H1 (cell line): ENCODE data around the gene THBS3. TPM values are rescaled to one million over a fixed set of nuclear protein-coding genes. Genes with fewer than 3 reads are reported as not detected.
"Not testable (repeated sequence)": the region's sequence is repeated elsewhere in the genome, so short reads cannot be mapped to it uniquely, and the experiment has no call there.

Source experiments
- CTCF ChIA-PET: fragments of 300-600 bp; sonication (Branson Sonifier 250); formaldehyde crosslinking; loops from one replicate; lab custom pipeline; 2021; ENCODE audit not compliant: partially characterized antibody; lab: Charles Lee
- POLR2A ChIA-PET: fragments of 300-600 bp; sonication (Branson Sonifier 250); formaldehyde crosslinking; loops from one replicate; lab custom pipeline; 2021; ENCODE audit warnings: inconsistent platforms; ENCODE audit not compliant: partially characterized antibody; lab: Charles Lee
- DNase-seq, 2 experiments: peaks; one replicate each; pipeline versions ENCODE4 v3.0.0 to v3.0.0-alpha.2; 2010 to 2022; ENCODE audit warnings: low spot score in 2 of 2, low read depth in 1 of 2, mixed read lengths in 1 of 2
- FAIRE-seq: peaks from 2 replicates; lab custom pipeline; 2011; peaks lifted over from hg19 to GRCh38; lab: Jason Lieb, UNC
- H2AFZ ChIP-seq: 2 replicates; pipeline ENCODE4 v1.8.1; 2012; ENCODE audit warnings: low read length, inconsistent platforms
- H2AK5ac ChIP-seq: 2 replicates; pipeline ENCODE4 v1.6.1; 2013; ENCODE audit warnings: low read depth, low read length
- H2BK120ac ChIP-seq: replicated peaks from 2 replicates; pipeline ENCODE3; 2013; ENCODE audit warnings: low read depth, low read length, inconsistent platforms
- H2BK12ac ChIP-seq: 2 replicates; pipeline ENCODE4 v1.6.1; 2013; ENCODE audit warnings: low read depth, low read length
- H2BK15ac ChIP-seq: 2 replicates; pipeline ENCODE4 v1.6.1; 2013; ENCODE audit warnings: low read length
- H2BK20ac ChIP-seq: 2 replicates; pipeline ENCODE4 v1.6.1; 2013; ENCODE audit warnings: low read length
- H2BK5ac ChIP-seq: 2 replicates; pipeline ENCODE4 v1.6.1; 2013; ENCODE audit warnings: low read depth, low read length
- H3K14ac ChIP-seq: 2 replicates; pipeline ENCODE4 v1.6.1; 2013; ENCODE audit warnings: inconsistent platforms; ENCODE audit not compliant: insufficient read length
- H3K18ac ChIP-seq: 2 replicates; pipeline ENCODE4 v1.6.1; 2013; ENCODE audit warnings: low read length; ENCODE audit errors: extremely low read depth
- H3K23ac ChIP-seq: 2 replicates; pipeline ENCODE4 v1.6.1; 2013; ENCODE audit warnings: inconsistent platforms; ENCODE audit not compliant: insufficient read length
- H3K23me2 ChIP-seq: 2 replicates; pipeline ENCODE4 v1.6.1; 2013; ENCODE audit warnings: low read depth, low read length
- H3K27ac ChIP-seq: 2 replicates; pipeline ENCODE4 v1.6.1; 2011; ENCODE audit warnings: low read depth, low read length, inconsistent platforms
- H3K27me3 ChIP-seq, 4 experiments: replicated peaks in 1 of 4; 1 replicate in 1 of 4; 2 replicates in 3 of 4; pipeline versions ENCODE4 v1.6.1 to v1.8.1; 2011 to 2013; ENCODE audit warnings: low read length in 3 of 4, mild to moderate bottlenecking in 3 of 4, inconsistent platforms in 2 of 4, mixed read lengths in 2 of 4, moderate library complexity in 1 of 4; ENCODE audit not compliant: control insufficient read depth in 3 of 4, insufficient read depth in 3 of 4; ENCODE audit errors: extremely low read depth in 1 of 4
- H3K36me3 ChIP-seq, 4 experiments: 2 replicates each; pipeline versions ENCODE4 v1.6.1 to v1.8.1; 2011 to 2013; ENCODE audit warnings: mild to moderate bottlenecking in 4 of 4, low read length in 3 of 4, moderate library complexity in 2 of 4, control low read depth in 1 of 4, inconsistent platforms in 1 of 4; ENCODE audit not compliant: insufficient read depth in 4 of 4, control insufficient read depth in 2 of 4
- H3K4ac ChIP-seq: replicated peaks from 2 replicates; pipeline ENCODE3; 2013; ENCODE audit warnings: low read length, low read depth, mixed read lengths, inconsistent platforms; ENCODE audit not compliant: insufficient read length
- H3K4me1 ChIP-seq, 4 experiments: replicated peaks in 1 of 4; 1 replicate in 1 of 4; 2 replicates in 3 of 4; pipeline versions ENCODE4 v1.6.1 to v1.8.1; 2011 to 2013; ENCODE audit warnings: low read length in 3 of 4, inconsistent platforms in 2 of 4, mixed read lengths in 1 of 4; ENCODE audit not compliant: insufficient read depth in 4 of 4, control insufficient read depth in 3 of 4
- H3K4me2 ChIP-seq, 2 experiments: 2 replicates each; pipeline versions ENCODE4 v1.6.1 to v1.8.1; 2011 to 2013; ENCODE audit warnings: low read depth in 2 of 2, low read length in 2 of 2, control low read depth in 1 of 2, inconsistent platforms in 1 of 2, mild to moderate bottlenecking in 1 of 2; ENCODE audit not compliant: insufficient read depth in 1 of 2
- H3K4me3 ChIP-seq, 4 experiments: fragments of 200-600, 300-600 bp in 1 of 4; sonication (generic), shearing (Covaris generic), sonication (Bioruptor Twin) in 1 of 4; 2 replicates each; pipeline versions ENCODE4 v1.5.1 to v1.8.1; 2011 to 2016; ENCODE audit warnings: low read length in 4 of 4, low read depth in 3 of 4, control low read depth in 2 of 4, inconsistent platforms in 2 of 4, mild to moderate bottlenecking in 2 of 4, mixed read lengths in 1 of 4, moderate library complexity in 1 of 4; ENCODE audit not compliant: insufficient read depth in 2 of 4; ENCODE audit errors: extremely low read depth in 1 of 4
- H3K56ac ChIP-seq: replicated peaks from 2 replicates; pipeline ENCODE3; 2013; ENCODE audit warnings: low read depth, mild to moderate bottlenecking, mixed read lengths, low read length, inconsistent platforms; ENCODE audit not compliant: insufficient read length
- H3K79me1 ChIP-seq: 2 replicates; pipeline ENCODE4 v1.6.1; 2013; ENCODE audit warnings: low read depth, low read length, control low read depth
- H3K79me2 ChIP-seq, 2 experiments: 2 replicates each; pipeline versions ENCODE4 v1.6.1 to v1.8.1; 2012 to 2013; ENCODE audit warnings: low read length in 2 of 2, mild to moderate bottlenecking in 2 of 2, inconsistent platforms in 1 of 2; ENCODE audit not compliant: insufficient read depth in 2 of 2, control insufficient read depth in 1 of 2
- H3K9ac ChIP-seq, 4 experiments: replicated peaks in 1 of 4; 1 replicate in 1 of 4; 2 replicates in 3 of 4; pipeline versions ENCODE4 v1.6.1 to v1.8.1; 2011 to 2013; ENCODE audit warnings: low read depth in 3 of 4, low read length in 3 of 4, control low read depth in 2 of 4, mild to moderate bottlenecking in 2 of 4, moderate library complexity in 2 of 4, inconsistent platforms in 1 of 4; ENCODE audit errors: extremely low read depth in 1 of 4
- H3K9me3 ChIP-seq, 2 experiments: 2 replicates each; pipeline versions ENCODE4 v1.6.1 to v1.8.1; 2012 to 2013; ENCODE audit warnings: mild to moderate bottlenecking in 2 of 2, moderate library complexity in 2 of 2, control low read depth in 1 of 2, inconsistent platforms in 1 of 2, low read depth in 1 of 2, low read length in 1 of 2, mixed read lengths in 1 of 2; ENCODE audit not compliant: insufficient read depth in 2 of 2
- H4K20me1 ChIP-seq, 2 experiments: replicated peaks in 1 of 2; 2 replicates each; pipeline versions ENCODE3 to v1.8.1; 2011 to 2013; ENCODE audit warnings: inconsistent platforms in 2 of 2, low read length in 2 of 2, mild to moderate bottlenecking in 1 of 2; ENCODE audit not compliant: insufficient read depth in 2 of 2, control insufficient read depth in 1 of 2
- H4K5ac ChIP-seq: 2 replicates; pipeline ENCODE4 v1.6.1; 2013; ENCODE audit warnings: low read length, low read depth, mixed read lengths, inconsistent platforms; ENCODE audit not compliant: insufficient read length
- H4K8ac ChIP-seq: 2 replicates; pipeline ENCODE4 v1.8.0; 2013; ENCODE audit warnings: mild to moderate bottlenecking, moderate library complexity, low read length, inconsistent platforms; ENCODE audit not compliant: insufficient read depth; ENCODE audit errors: extremely low read depth
- H4K91ac ChIP-seq: replicated peaks from 2 replicates; pipeline ENCODE3; 2013; ENCODE audit warnings: low read length, mixed read lengths, inconsistent platforms; ENCODE audit not compliant: insufficient read length
- WGBS, 2 experiments: shearing (Covaris generic) in 1 of 2; methylation state at CpG; one replicate each; pipeline versions ENCODE4 v1.1.6 to v1.1.7; 2013 to 2015; ENCODE audit warnings: low lambda C conversion rate in 2 of 2, mixed read lengths in 2 of 2, inconsistent platforms in 1 of 2, low coverage in 1 of 2, missing lambda C conversion rate in 1 of 2; ENCODE audit not compliant: insufficient replicate concordance in 2 of 2, insufficient coverage in 1 of 2, insufficient read length in 1 of 2; ENCODE audit errors: extremely low coverage in 1 of 2, missing lambda C conversion rate in 1 of 2; 5-methylcytosine and 5-hydroxymethylcytosine counted together
- polyA plus RNA-seq, 7 experiments: library from polyadenylated mRNA; depleted of rRNA in 3 of 7; stranded (reverse) in 5 of 7; unstranded in 2 of 7; fragments of >200 nt in 5 of 7; fragments of 200-250 nt in 2 of 7; gene quantifications; 1 replicate in 5 of 7; 2 replicates in 1 of 7; 4 replicates in 1 of 7; pipeline versions ENCODE4 v1.2.1 to v1.2.3, GENCODE V29; 2011 to 2013; ENCODE audit warnings: missing spikeins in 2 of 7, mixed read lengths in 2 of 7
- total RNA-seq: library from RNA; stranded (reverse); fragmentation: NEBNext Ultra II Directional; extraction: Animal tissue kit (Norgen Biotek cat#: 25700); gene quantifications from 2 replicates; pipeline ENCODE4 v1.2.1, GENCODE V29; 2021

The THBS3 gene
- total and polyA plus RNA-seq, 2 of the 8 experiments (the other 6 are each of a cell fraction or from before 2014, with no cell fraction given), result 3.0 to 3.5 TPM

DNA sequence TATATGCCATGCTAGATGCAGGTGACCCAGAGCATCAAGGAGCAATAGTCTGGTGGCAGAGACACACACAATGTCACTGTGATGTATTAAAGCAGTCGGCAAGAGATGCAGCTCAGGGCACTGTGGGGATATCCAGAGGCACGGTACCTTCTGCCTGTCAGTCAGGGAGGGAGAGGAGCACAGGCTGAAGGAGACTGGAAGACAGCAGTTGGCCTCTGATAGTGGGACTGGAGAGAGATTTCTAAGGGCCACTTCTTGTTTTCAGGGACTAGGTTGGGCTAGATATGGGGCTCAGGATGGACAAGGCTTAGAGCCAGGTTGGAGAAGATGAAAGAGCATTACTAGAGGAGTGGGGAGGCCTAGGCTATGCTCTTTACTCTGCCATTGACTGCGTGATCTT is 23.6 kb upstream of the THBS3 start:
- not testable (repeated sequence) for H3K4me2 ChIP-seq, H3K23me2 ChIP-seq, H2BK20ac ChIP-seq, H2BK15ac ChIP-seq, H3K36me3 ChIP-seq, H3K27me3 ChIP-seq, H3K9me3 ChIP-seq, H3K27ac ChIP-seq, H3K23ac ChIP-seq, H2AK5ac ChIP-seq, H3K14ac ChIP-seq, H3K18ac ChIP-seq, H4K91ac ChIP-seq, H4K5ac ChIP-seq, FAIRE-seq, H2BK5ac ChIP-seq, DNase-seq, H4K20me1 ChIP-seq, H3K9ac ChIP-seq, H2BK120ac ChIP-seq, H3K4ac ChIP-seq, H3K4me3 ChIP-seq, H3K79me2 ChIP-seq, H2BK12ac ChIP-seq, H3K4me1 ChIP-seq, H3K79me1 ChIP-seq, H3K56ac ChIP-seq, H4K8ac ChIP-seq, H2AFZ ChIP-seq
- ChIA-PET POLR2A (interaction anchor here (0.7 to 1.2 kb wide), 2 partner anchors 24 to 30 kb away, joined by 3 to 4 read pairs; no protein-coding TSS in a partner anchor), CTCF (interaction anchor here (1.9 kb wide), 1 partner anchor 18 kb away, joined by 7 read pairs; no protein-coding TSS in a partner anchor)
- 55% methylated on average over 3 of the region's 3 CpGs; no CpG with 5 or more reads in 1 of the 2 experiments for WGBS, 2 experiments
